ENCODE measurements around the gene PLET1.

The PLET1 gene

DNA sequence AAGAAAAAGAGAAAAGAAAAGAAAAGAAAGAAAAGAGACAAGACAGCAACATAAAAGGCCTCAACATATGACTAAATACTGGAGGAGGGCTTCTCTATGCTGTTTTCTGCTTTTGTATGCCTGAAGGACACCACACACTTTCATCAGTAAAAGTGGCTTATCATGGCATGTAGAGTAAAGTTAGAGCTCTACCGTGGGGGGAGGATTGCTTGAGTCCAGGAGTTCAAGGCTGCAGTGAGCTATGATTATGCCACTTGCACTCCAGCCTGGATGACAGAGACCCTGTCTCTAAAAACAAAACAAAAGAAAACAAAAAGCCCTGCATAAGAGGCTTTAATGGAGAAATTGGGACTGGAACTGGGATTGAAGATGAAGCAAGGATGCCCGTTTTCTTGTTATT lies 28.7 kb downstream of the PLET1 start:
- no peak overlapping the region for H3K4me2 ChIP-seq (ENCODE audit: low read length)
- H3K4me3 ChIP-seq (ENCODE audit: low read depth, low read length, poor library complexity, severe bottlenecking), result no peak overlapping the region
- H3K9me3 ChIP-seq (ENCODE audit: low read length), result no peaks in the 10 kb centered on the region
- H3K9me2 ChIP-seq (ENCODE audit: low read depth, low read length), result no peaks in the 10 kb centered on the region
- H2AFZ ChIP-seq (ENCODE audit: low read length), result no peak overlapping the region
- H4K20me1 ChIP-seq (ENCODE audit: insufficient read depth, low read length), result no peaks in the 10 kb centered on the region
- no peak for TF ChIP-seq EZH2 (IDR thresholded peaks at IDR 0.05; ENCODE audit: borderline replicate concordance, low read length)
- TF ChIP-seq, protein P1, sequence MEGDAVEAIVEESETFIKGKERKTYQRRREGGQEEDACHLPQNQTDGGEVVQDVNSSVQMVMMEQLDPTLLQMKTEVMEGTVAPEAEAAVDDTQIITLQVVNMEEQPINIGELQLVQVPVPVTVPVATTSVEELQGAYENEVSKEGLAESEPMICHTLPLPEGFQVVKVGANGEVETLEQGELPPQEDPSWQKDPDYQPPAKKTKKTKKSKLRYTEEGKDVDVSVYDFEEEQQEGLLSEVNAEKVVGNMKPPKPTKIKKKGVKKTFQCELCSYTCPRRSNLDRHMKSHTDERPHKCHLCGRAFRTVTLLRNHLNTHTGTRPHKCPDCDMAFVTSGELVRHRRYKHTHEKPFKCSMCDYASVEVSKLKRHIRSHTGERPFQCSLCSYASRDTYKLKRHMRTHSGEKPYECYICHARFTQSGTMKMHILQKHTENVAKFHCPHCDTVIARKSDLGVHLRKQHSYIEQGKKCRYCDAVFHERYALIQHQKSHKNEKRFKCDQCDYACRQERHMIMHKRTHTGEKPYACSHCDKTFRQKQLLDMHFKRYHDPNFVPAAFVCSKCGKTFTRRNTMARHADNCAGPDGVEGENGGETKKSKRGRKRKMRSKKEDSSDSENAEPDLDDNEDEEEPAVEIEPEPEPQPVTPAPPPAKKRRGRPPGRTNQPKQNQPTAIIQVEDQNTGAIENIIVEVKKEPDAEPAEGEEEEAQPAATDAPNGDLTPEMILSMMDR (IDR thresholded peaks at IDR 0.05; ENCODE audit: low read length), result no peak
- H3K4me1 ChIP-seq (ENCODE audit: insufficient read depth, low read length, severe bottlenecking), result peaks cover 16% of the 10 kb centered on the region
- no peaks in the 10 kb centered on the region for H3K27me3 ChIP-seq (ENCODE audit: insufficient read depth, low read length)
- H3F3A ChIP-seq (ENCODE audit: insufficient read depth, low read length), result no peaks in the 10 kb centered on the region
- H3K27ac ChIP-seq (ENCODE audit: low read depth, low read length, poor library complexity, severe bottlenecking), result no peak overlapping the region
- H3K9ac ChIP-seq (ENCODE audit: low read length), result no peak overlapping the region
- peaks cover 70% of the 10 kb centered on the region for H3K36me3 ChIP-seq (ENCODE audit: insufficient read depth, low read length)
- H3K79me2 ChIP-seq (ENCODE audit: insufficient read depth, low read length), result peaks cover 11% of the 10 kb centered on the region

DNA sequence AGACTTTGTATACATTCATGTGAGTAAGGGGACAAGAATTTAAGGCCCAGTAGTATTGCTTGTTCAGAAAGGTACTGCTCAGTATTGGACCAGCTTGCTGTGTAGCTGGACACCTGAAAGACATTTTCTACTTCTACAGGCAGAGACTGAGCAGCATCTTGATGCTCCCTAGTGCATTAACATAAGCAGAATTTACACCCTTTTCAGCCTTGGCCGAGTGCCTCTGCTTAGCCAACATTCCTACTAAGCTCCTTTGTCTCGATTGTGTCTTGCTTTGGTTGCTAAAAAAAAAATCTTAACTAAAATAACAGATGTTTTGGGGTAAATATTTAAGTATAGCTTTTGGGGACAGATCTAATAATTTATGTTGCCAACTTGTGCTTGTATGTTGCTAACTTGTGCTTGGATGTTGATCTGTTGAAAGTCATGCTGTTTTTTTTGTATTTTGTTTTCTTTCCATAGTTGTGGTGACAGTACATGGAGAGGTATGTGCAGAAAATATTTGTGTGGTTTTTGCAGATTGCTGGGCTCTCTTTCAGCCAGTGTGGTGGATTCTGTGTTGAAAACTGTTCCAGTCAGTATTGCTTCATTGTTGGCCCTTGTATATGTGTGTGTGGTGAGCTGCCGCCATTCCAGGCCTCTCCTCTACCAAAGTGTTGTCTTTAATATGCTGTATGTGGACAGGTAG lies 30.8 kb downstream of the PLET1 start:
- no peaks in the 10 kb centered on the region for H3F3A ChIP-seq (ENCODE audit: insufficient read depth, low read length)
- H4K20me1 ChIP-seq (ENCODE audit: insufficient read depth, low read length), result no peaks in the 10 kb centered on the region
- H3K36me3 ChIP-seq (ENCODE audit: insufficient read depth, low read length), result peaks cover 54% of the 10 kb centered on the region
- H2AFZ ChIP-seq (ENCODE audit: low read length), result no peak overlapping the region
- TF ChIP-seq, protein P1 (IDR thresholded peaks at IDR 0.05; ENCODE audit: low read length), result no peak
- TF ChIP-seq EZH2 (IDR thresholded peaks at IDR 0.05; ENCODE audit: borderline replicate concordance, low read length), result no peak
- no peak overlapping the region for H3K9ac ChIP-seq (ENCODE audit: low read length)
- H3K27ac ChIP-seq (ENCODE audit: low read depth, low read length, poor library complexity, severe bottlenecking), result no peak overlapping the region
- no peak overlapping the region for H3K4me3 ChIP-seq (ENCODE audit: low read depth, low read length, poor library complexity, severe bottlenecking)
- no peaks in the 10 kb centered on the region for H3K9me2 ChIP-seq (ENCODE audit: low read depth, low read length)
- H3K4me2 ChIP-seq (ENCODE audit: low read length), result no peak overlapping the region
- H3K9me3 ChIP-seq (ENCODE audit: low read length), result no peaks in the 10 kb centered on the region
- H3K79me2 ChIP-seq (ENCODE audit: insufficient read depth, low read length), result peaks cover 14% of the 10 kb centered on the region
- H3K4me1 ChIP-seq (ENCODE audit: insufficient read depth, low read length, severe bottlenecking), result peaks cover 17% of the 10 kb centered on the region
- no peaks in the 10 kb centered on the region for H3K27me3 ChIP-seq (ENCODE audit: insufficient read depth, low read length)

DNA sequence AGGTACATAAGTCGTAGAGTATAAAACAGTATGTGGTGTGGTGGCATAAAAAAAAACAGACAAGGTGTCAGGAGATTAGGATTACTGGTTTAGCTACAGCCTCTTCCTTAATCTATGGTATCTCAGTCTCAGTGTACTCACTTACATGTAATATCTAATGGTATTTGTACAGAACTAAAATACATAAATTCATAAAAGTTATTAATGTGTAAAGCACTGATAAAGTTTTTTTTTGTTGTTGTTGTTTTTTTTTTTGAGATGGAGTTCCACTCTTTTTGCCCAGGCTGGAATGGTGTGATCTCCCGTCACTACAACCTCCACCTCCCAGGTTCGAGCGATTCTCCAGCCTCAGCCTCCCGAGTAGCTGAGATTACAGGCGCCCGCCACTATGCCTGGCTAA lies 31.5 kb downstream of the PLET1 start:
- H3K9me3 ChIP-seq (ENCODE audit: low read length), result no peaks in the 10 kb centered on the region
- no peaks in the 10 kb centered on the region for H3F3A ChIP-seq (ENCODE audit: insufficient read depth, low read length)
- peaks cover 14% of the 10 kb centered on the region for H3K79me2 ChIP-seq (ENCODE audit: insufficient read depth, low read length)
- no peak overlapping the region for H3K9ac ChIP-seq (ENCODE audit: low read length)
- TF ChIP-seq, protein P1 (IDR thresholded peaks at IDR 0.05; ENCODE audit: low read length), result no peak
- no peak for TF ChIP-seq EZH2 (IDR thresholded peaks at IDR 0.05; ENCODE audit: borderline replicate concordance, low read length)
- H3K4me2 ChIP-seq (ENCODE audit: low read length), result no peak overlapping the region
- H3K27ac ChIP-seq (ENCODE audit: low read depth, low read length, poor library complexity, severe bottlenecking), result no peak overlapping the region
- H3K4me3 ChIP-seq (ENCODE audit: low read depth, low read length, poor library complexity, severe bottlenecking), result no peak overlapping the region
- H3K9me2 ChIP-seq (ENCODE audit: low read depth, low read length), result no peaks in the 10 kb centered on the region
- H4K20me1 ChIP-seq (ENCODE audit: insufficient read depth, low read length), result no peaks in the 10 kb centered on the region
- no peaks in the 10 kb centered on the region for H3K27me3 ChIP-seq (ENCODE audit: insufficient read depth, low read length)
- H3K36me3 ChIP-seq (ENCODE audit: insufficient read depth, low read length), result peaks cover 47% of the 10 kb centered on the region
- H2AFZ ChIP-seq (ENCODE audit: low read length), result no peak overlapping the region
- H3K4me1 ChIP-seq (ENCODE audit: insufficient read depth, low read length, severe bottlenecking), result peaks cover 17% of the 10 kb centered on the region
